Measurements from ENCODE around the gene DDX6.
"Not testable (repeated sequence)": the region's sequence is repeated elsewhere in the genome, so short reads cannot be mapped to it uniquely, and the experiment has no call there.

The DDX6 gene

GRCh38 chr11:118766035-118766434 lies 24.9 kb downstream of the DDX6 start:
- no peaks in the 10 kb centered on the region for H3K27me3 ChIP-seq
- DNase-seq = no peak
- no peak for TF ChIP-seq CTCF (IDR thresholded peaks at IDR 0.05; ENCODE audit: low read depth, low read length)
- H3K4me3 ChIP-seq (ENCODE audit: low read depth, low read length) = no peak overlapping the region
- H3K36me3 ChIP-seq = peaks cover 78% of the 10 kb centered on the region
- no peaks in the 10 kb centered on the region for H3K4me1 ChIP-seq
- H3K9me3 ChIP-seq = no peaks in the 10 kb centered on the region

GRCh38 chr11:118765095-118765691 lies 25.8 kb downstream of the DDX6 start:
- H3K4me1 ChIP-seq; H3K9me3 ChIP-seq; DNase-seq; H3K4me3 ChIP-seq (ENCODE audit: low read depth, low read length); H3K27me3 ChIP-seq: not testable (repeated sequence)
- peaks cover 81% of the 10 kb centered on the region for H3K36me3 ChIP-seq

- no peak for TF ChIP-seq CTCF (IDR thresholded peaks at IDR 0.05; ENCODE audit: low read depth, low read length)
- Histone ChIP-seq H3K4me3 (ENCODE audit: low read depth, low read length) (no peak overlapping the region), H3K9me3 (no peaks in the 10 kb centered on the region), H3K4me1 (no peaks in the 10 kb centered on the region), H3K27me3 (no peaks in the 10 kb centered on the region), H3K36me3 (peaks cover 92% of the 10 kb centered on the region)
- DNase-seq = no peak
Measured at GRCh38 chr11:118763041-118763440, 27.9 kb downstream of the DDX6 start.

GRCh38 chr11:118761981-118762380 lies 29.0 kb downstream of the DDX6 start:
- not testable (repeated sequence) for DNase-seq; H3K9me3 ChIP-seq; H3K27me3 ChIP-seq; H3K4me1 ChIP-seq; H3K4me3 ChIP-seq (ENCODE audit: low read depth, low read length)
- H3K36me3 ChIP-seq = peaks cover 91% of the 10 kb centered on the region

GRCh38 chr11:118757876-118758399 lies 33.0 kb downstream of the DDX6 start:
- Histone ChIP-seq H3K4me1 (no peaks in the 10 kb centered on the region), H3K4me3 (ENCODE audit: low read depth, low read length) (no peak overlapping the region), H3K36me3 (peaks cover 93% of the 10 kb centered on the region), H3K9me3 (no peaks in the 10 kb centered on the region), H3K27me3 (no peaks in the 10 kb centered on the region)
- TF ChIP-seq CTCF (IDR thresholded peaks at IDR 0.05; ENCODE audit: low read depth, low read length) = no peak
- no peak for DNase-seq

- no peak for DNase-seq
- no peaks in the 10 kb centered on the region for H3K27me3 ChIP-seq
- no peaks in the 10 kb centered on the region for H3K4me1 ChIP-seq
- no peak overlapping the region for H3K4me3 ChIP-seq (ENCODE audit: low read depth, low read length)
- H3K9me3 ChIP-seq = no peaks in the 10 kb centered on the region
- peaks cover 74% of the 10 kb centered on the region for H3K36me3 ChIP-seq
- TF ChIP-seq CTCF (IDR thresholded peaks at IDR 0.05; ENCODE audit: low read depth, low read length) = no peak
Measured at GRCh38 chr11:118752654-118753053, 38.3 kb downstream of the DDX6 start.

- Histone ChIP-seq H3K36me3 (peaks cover 43% of the 10 kb centered on the region), H3K4me1 (0 out of 2 replicates have a peak, but pooled peaks cover under 1% of the 10 kb centered on the region), H3K27me3 (no peaks in the 10 kb centered on the region), H3K4me3 (ENCODE audit: low read depth, low read length) (no peak overlapping the region), H3K9me3 (no peaks in the 10 kb centered on the region)
- no peak for DNase-seq
- no peak for TF ChIP-seq CTCF (IDR thresholded peaks at IDR 0.05; ENCODE audit: low read depth, low read length)
Measured at GRCh38 chr11:118749429-118749828, 41.5 kb downstream of the DDX6 start.
